UCSD-AML1 (cell line): ENCODE data around the gene CMTM6.
"Not testable (repeated sequence)": the region's sequence is repeated elsewhere in the genome, so short reads cannot be mapped to it uniquely, and the experiment has no call there.

Source experiments
- DNase-seq: peaks from one replicate; lab custom pipeline; 2025; ENCODE audit not compliant: unreplicated experiment; lab: John Stamatoyannopoulos, UW

CMTM6 gene

GRCh38 chr3:32467333-32468070, 35.1 kb downstream of the CMTM6 start:
- peak; percentile 53 for DNase-seq

GRCh38 chr3:32466808-32467207, 35.8 kb downstream of the CMTM6 start:
- not testable (repeated sequence) for DNase-seq

GRCh38 chr3:32464726-32465125, 37.9 kb downstream of the CMTM6 start:
- not testable (repeated sequence) for DNase-seq

- DNase-seq, result not testable (repeated sequence)
Observed at GRCh38 chr3:32463415-32463814, 39.2 kb downstream of the CMTM6 start.

GRCh38 chr3:32462191-32462986, 40.3 kb downstream of the CMTM6 start:
- not testable (repeated sequence) for DNase-seq

- DNase-seq, result not testable (repeated sequence)
Observed at GRCh38 chr3:32460817-32461496, 41.7 kb downstream of the CMTM6 start.

- peak; percentile 21 for DNase-seq
Observed at GRCh38 chr3:32460031-32460749, 42.5 kb downstream of the CMTM6 start.

- DNase-seq, result no peak
Observed at GRCh38 chr3:32459450-32459849, 43.2 kb downstream of the CMTM6 start.

GRCh38 chr3:32457971-32458471, 44.6 kb downstream of the CMTM6 start:
- peak; percentile 54 for DNase-seq

GRCh38 chr3:32456429-32457130, 46.1 kb downstream of the CMTM6 start:
- no peak for DNase-seq

GRCh38 chr3:32455609-32456428, 46.8 kb downstream of the CMTM6 start:
- no peak for DNase-seq

GRCh38 chr3:32454731-32455608, 47.7 kb downstream of the CMTM6 start:
- DNase-seq, result no peak

GRCh38 chr3:32454111-32454510, 48.5 kb downstream of the CMTM6 start:
- DNase-seq, result no peak

GRCh38 chr3:32453346-32453745, 49.3 kb downstream of the CMTM6 start:
- DNase-seq, result no peak

GRCh38 chr3:32452009-32452408, 50.6 kb downstream of the CMTM6 start:
- DNase-seq, result no peak

GRCh38 chr3:32450992-32451659, 51.5 kb downstream of the CMTM6 start:
- DNase-seq, result no peak

- DNase-seq, result no peak
Observed at GRCh38 chr3:32450426-32450825, 52.2 kb downstream of the CMTM6 start.

GRCh38 chr3:32449691-32450090, 53.0 kb downstream of the CMTM6 start:
- DNase-seq, result no peak
